PC-3 (cell line): Measurements from ENCODE around the gene RNF150. TPM values are rescaled to one million over a fixed set of nuclear protein-coding genes. Genes with fewer than 3 reads are reported as not detected.

Source experiments
- ATAC-seq: fragments of 200-7000 bp; cut with Tn5 transposase; 2 replicates; pipeline ENCODE4 v1.9.1; 2020; ENCODE audit warnings: mild to moderate bottlenecking, moderate library complexity
- BruUV-seq: library from RNA; stranded (reverse); fragments of 400-500 nt; replicated peaks from 2 replicates; lab custom pipeline; 2021; lab: Mats Ljungman, UMichigan
- CTCF ChIA-PET: fragments of 300-600 bp; sonication (Branson Sonifier 250); formaldehyde crosslinking; loops from one replicate; lab custom pipeline; 2022; ENCODE audit warnings: antibody characterized with exemption; lab: Charles Lee
- POLR2A ChIA-PET: fragments of 300-600 bp; sonication (Branson Sonifier 250); formaldehyde crosslinking; loops from one replicate; lab custom pipeline; 2022; ENCODE audit warnings: antibody characterized with exemption; ENCODE audit not compliant: unreplicated experiment; lab: Charles Lee
- DNase-seq: peaks from one replicate; pipeline ENCODE4 v3.0.0-alpha.2; 2015
- H2AFZ ChIP-seq: fragments of 300-600 bp; sonication (generic); 2 replicates; pipeline ENCODE4 v1.6.0; 2016; ENCODE audit warnings: antibody characterized with exemption, low read length
- H3F3A ChIP-seq: fragments of 300-600 bp; sonication (generic); one replicate; pipeline ENCODE4 v1.6.0; 2017; ENCODE audit warnings: antibody characterized with exemption, low read length, control low read depth, mild to moderate bottlenecking; ENCODE audit not compliant: unreplicated experiment
- H3K27ac ChIP-seq: fragments of 300-600 bp; sonication (generic); 2 replicates; pipeline ENCODE4 v1.5.1; 2016; ENCODE audit warnings: mild to moderate bottlenecking, low read length
- H3K27me3 ChIP-seq: fragments of 300-600 bp; sonication (generic); 2 replicates; pipeline ENCODE4 v1.6.1; 2016; ENCODE audit warnings: low read length, mixed read lengths
- H3K36me3 ChIP-seq: fragments of 300-600 bp; sonication (generic); 2 replicates; pipeline ENCODE4 v1.6.1; 2016; ENCODE audit warnings: low read depth, mixed run types, low read length, mixed read lengths
- H3K4me1 ChIP-seq: fragments of 300-600 bp; sonication (generic); 2 replicates; pipeline ENCODE4 v1.5.1; 2016; ENCODE audit warnings: low read length; ENCODE audit not compliant: insufficient read depth
- H3K4me2 ChIP-seq: fragments of 300-600 bp; sonication (generic); 2 replicates; pipeline ENCODE4 v1.6.0; 2016; ENCODE audit warnings: low read length
- H3K4me3 ChIP-seq: fragments of 300-600 bp; sonication (generic); 2 replicates; pipeline ENCODE4 v1.5.1; 2016; ENCODE audit warnings: mild to moderate bottlenecking, low read length, mixed read lengths
- H3K79me2 ChIP-seq: fragments of 300-600 bp; sonication (generic); 2 replicates; pipeline ENCODE4 v1.6.1; 2017; ENCODE audit warnings: low read length, mixed read lengths
- H3K9ac ChIP-seq: fragments of 300-600 bp; sonication (generic); 2 replicates; pipeline ENCODE4 v1.6.0; 2016; ENCODE audit warnings: mild to moderate bottlenecking, low read length
- H3K9me2 ChIP-seq: fragments of 300-600 bp; sonication (generic); replicated peaks from 2 replicates; pipeline ENCODE4 v1.6.1; 2016; ENCODE audit warnings: mixed run types, low read length, mixed read lengths
- H3K9me3 ChIP-seq: fragments of 300-600 bp; sonication (generic); 2 replicates; pipeline ENCODE4 v1.6.1; 2016; ENCODE audit warnings: low read length, mixed read lengths
- H4K20me1 ChIP-seq: fragments of 300-600 bp; sonication (generic); 2 replicates; pipeline ENCODE4 v1.6.1; 2016; ENCODE audit warnings: low read length, mixed read lengths
- EZH2 ChIP-seq: fragments of 300-600 bp; sonication (generic); IDR thresholded peaks from one replicate; pipeline ENCODE4 v1.6.1; 2017; ENCODE audit warnings: antibody characterized with exemption, mild to moderate bottlenecking, low read length; ENCODE audit not compliant: unreplicated experiment
- EZH2phosphoT487 ChIP-seq: fragments of 300-600 bp; sonication (generic); IDR thresholded peaks from 2 replicates; pipeline ENCODE4 v1.6.1; 2018; ENCODE audit warnings: mild to moderate bottlenecking, antibody characterized with exemption, low read length, borderline replicate concordance
- intact Hi-C: fragments of 100-400 bp; cut with micrococcal nuclease; formaldehyde crosslinking; loops from 2 replicates; pipeline ENCODE4 v1.9.0; 2023
- total RNA-seq: library from RNA; depleted of rRNA; stranded (reverse); fragments of >200 nt; gene quantifications from 2 replicates; pipeline ENCODE4 v1.2.3, GENCODE V29; 2014
- TF ChIP-seq, protein P1 (sequence below): fragments of 300-600 bp; sonication (generic); conservative IDR thresholded peaks from 2 replicates; pipeline ENCODE4 v1.5.1; 2017; ENCODE audit warnings: antibody characterized with exemption, low read depth, mild to moderate bottlenecking, low read length

Gene RNF150
- total RNA-seq, 1 experiment from 2014 or later: 0.55 TPM

DNA sequence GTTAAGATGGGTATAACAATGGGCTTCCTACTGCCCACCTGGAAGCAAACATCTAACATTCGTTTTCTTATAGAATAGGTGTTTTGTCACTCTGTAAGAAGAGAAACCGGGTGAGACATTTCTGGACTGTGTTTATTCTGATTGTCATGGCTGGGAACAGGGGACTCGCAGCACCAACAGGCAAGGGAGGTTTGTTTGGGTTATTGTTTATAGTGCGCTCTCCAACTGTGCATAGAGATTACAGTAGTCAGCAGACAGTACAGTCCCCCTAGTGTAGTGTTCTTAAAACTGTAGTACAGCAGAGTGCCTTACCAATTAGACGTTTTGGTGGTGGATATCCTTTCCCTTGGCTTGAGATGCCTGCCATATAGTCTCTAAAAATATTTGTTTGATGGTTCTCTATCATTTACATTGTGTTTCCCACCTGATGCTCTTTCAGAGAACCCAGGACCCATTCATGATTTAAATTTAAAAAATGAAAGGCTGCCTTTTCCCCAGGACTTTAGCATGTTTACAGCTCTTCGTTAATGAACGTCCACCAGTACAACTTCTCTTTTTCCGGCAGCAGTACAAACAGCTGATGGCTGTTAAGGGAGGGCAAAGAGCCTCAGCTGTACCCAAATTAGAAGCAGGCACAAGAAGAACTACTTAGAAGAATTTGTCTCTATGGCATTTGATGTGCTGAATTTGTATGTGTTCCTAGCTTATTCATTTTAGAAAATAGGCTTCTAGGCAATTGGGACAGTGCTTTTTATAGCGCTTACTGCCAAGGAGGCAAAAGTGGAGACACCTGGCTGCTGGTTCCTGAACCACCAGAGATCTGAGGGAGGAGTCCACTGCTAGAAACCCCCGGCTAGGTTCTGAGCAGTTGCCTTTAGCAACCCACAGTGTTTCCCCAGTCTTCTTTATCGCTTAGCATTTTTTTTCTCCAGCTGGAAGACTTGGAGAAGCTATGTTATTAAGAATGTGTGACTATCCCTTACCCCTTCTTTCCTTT lies 1.0 kb upstream of the RNF150 start:
- Histone ChIP-seq H3F3A (no peaks in the 10 kb centered on the region), H3K27me3 (peaks cover 86% of the 10 kb centered on the region), H3K4me1 (peaks cover 4% of the 10 kb centered on the region; the same call in 1 of the 2 replicates), H3K79me2 (no peaks in the 10 kb centered on the region), H4K20me1 (no peaks in the 10 kb centered on the region), H3K27ac (no peak overlapping the region), H3K9me2 (no peaks in the 10 kb centered on the region), H3K9ac (no peak overlapping the region), H3K9me3 (no peaks in the 10 kb centered on the region), H3K4me3 (peak overlapping the region; percentile 78; the same call in 1 of the 2 replicates), H2AFZ (no peak overlapping the region; the same call in 1 of the 2 replicates), H3K36me3 (no peaks in the 10 kb centered on the region), H3K4me2 (peak overlapping the region; percentile 97)
- ATAC-seq: peak; percentile 23; the same call in 1 of the 2 replicates
- intact Hi-C loops: loop anchor here (1.0 to 2.0 kb wide), 2 partner anchors 137 to 273 kb away; no protein-coding TSS in a partner anchor
- BruUV-seq: no TSS peak
- TF ChIP-seq EZH2phosphoT487 (no peak), EZH2 (no peak)
- TF ChIP-seq, protein P1, sequence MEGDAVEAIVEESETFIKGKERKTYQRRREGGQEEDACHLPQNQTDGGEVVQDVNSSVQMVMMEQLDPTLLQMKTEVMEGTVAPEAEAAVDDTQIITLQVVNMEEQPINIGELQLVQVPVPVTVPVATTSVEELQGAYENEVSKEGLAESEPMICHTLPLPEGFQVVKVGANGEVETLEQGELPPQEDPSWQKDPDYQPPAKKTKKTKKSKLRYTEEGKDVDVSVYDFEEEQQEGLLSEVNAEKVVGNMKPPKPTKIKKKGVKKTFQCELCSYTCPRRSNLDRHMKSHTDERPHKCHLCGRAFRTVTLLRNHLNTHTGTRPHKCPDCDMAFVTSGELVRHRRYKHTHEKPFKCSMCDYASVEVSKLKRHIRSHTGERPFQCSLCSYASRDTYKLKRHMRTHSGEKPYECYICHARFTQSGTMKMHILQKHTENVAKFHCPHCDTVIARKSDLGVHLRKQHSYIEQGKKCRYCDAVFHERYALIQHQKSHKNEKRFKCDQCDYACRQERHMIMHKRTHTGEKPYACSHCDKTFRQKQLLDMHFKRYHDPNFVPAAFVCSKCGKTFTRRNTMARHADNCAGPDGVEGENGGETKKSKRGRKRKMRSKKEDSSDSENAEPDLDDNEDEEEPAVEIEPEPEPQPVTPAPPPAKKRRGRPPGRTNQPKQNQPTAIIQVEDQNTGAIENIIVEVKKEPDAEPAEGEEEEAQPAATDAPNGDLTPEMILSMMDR: no peak
- no peak for DNase-seq
- ChIA-PET CTCF (interaction anchor here (0.5 to 1.3 kb wide), 4 partner anchors 136 to 279 kb away, joined by 3 read pairs; no protein-coding TSS in a partner anchor), POLR2A (no interaction called here)

DNA sequence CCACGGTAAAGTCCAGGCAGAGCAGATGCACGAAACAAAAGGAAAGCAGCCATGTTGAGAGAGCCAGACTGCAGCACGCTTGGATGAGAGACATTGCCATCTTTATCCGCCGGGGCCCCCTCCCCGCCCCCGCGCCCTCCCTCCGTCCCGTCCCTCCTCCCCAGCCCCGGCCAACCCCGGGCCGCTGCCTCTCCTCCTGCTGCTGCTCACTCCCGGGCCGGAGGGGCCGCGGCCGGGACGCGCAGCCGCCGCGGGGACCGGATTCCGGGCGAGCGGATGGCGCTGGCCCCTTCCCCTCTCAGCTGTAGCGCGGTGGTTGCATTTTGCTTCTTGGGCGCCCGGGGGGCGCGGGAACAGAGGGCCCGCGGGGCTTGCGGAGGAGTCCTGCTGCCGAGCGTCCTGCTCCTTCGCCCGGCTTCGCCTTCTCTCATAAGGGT lies 542 bp downstream of the RNF150 start:
- H3K9me2 ChIP-seq: no peaks in the 10 kb centered on the region
- CTCF ChIA-PET: interaction anchor here (0.7 to 1.3 kb wide), 3 partner anchors 44 to 270 kb away, joined by 3 read pairs; no protein-coding TSS in a partner anchor
- BruUV-seq: no TSS peak
- POLR2A ChIA-PET: no interaction called here
- intact Hi-C loops: loop anchor here (1.0 to 2.0 kb wide), 2 partner anchors 136 to 271 kb away; no protein-coding TSS in a partner anchor
- H3K4me3 ChIP-seq: peak overlapping the region; percentile 78
- H3K79me2 ChIP-seq: no peaks in the 10 kb centered on the region
- H3K4me2 ChIP-seq: peak overlapping the region; percentile 97
- H3K36me3 ChIP-seq: no peaks in the 10 kb centered on the region
- ATAC-seq (peak; percentile 43), DNase-seq (no peak)
- TF ChIP-seq EZH2 (no peak), EZH2phosphoT487 (no peak)
- TF ChIP-seq, protein P1: no peak
- peak overlapping the region; percentile 93 for H2AFZ ChIP-seq
- peaks cover 4% of the 10 kb centered on the region; the same call in 1 of the 2 replicates for H3K4me1 ChIP-seq
- no peaks in the 10 kb centered on the region for H3F3A ChIP-seq
- H3K9me3 ChIP-seq: no peaks in the 10 kb centered on the region
- H3K27ac ChIP-seq: no peak overlapping the region
- H3K9ac ChIP-seq: no peak overlapping the region
- H3K27me3 ChIP-seq: peaks cover 92% of the 10 kb centered on the region
- H4K20me1 ChIP-seq: no peaks in the 10 kb centered on the region
